ENCODE data around the gene IPCEF1. TPM values are rescaled to one million over a fixed set of nuclear protein-coding genes. Genes with fewer than 3 reads are reported as not detected.

The IPCEF1 gene
- total and polyA plus RNA-seq, 4 donors: 0.85 to 18.1 (median 3.6) TPM

- H3K4me3 ChIP-seq: no peak overlapping the region
- H3K27ac ChIP-seq (ENCODE audit: low read depth in 1 of 2, low read length in 1 of 2): no peak overlapping the region
- H3K27me3 ChIP-seq (ENCODE audit: control insufficient read depth in 3 of 3, insufficient read depth in 3 of 3, low read length in 2 of 3): no peaks in the 10 kb centered on the region
- H3K4me1 ChIP-seq (ENCODE audit: control insufficient read depth in 5 of 5, insufficient read depth in 5 of 5, low read length in 5 of 5): no peaks in the 10 kb centered on the region
- H3K9me3 ChIP-seq (ENCODE audit: control insufficient read depth in 4 of 4, insufficient read depth in 3 of 4, low read length in 3 of 4): no peaks in the 10 kb centered on the region
- no peaks in the 10 kb centered on the region for H3K36me3 ChIP-seq (ENCODE audit: control insufficient read depth in 4 of 4, insufficient read depth in 4 of 4, low read length in 4 of 4)
- no peak for ATAC-seq (ENCODE audit: insufficient read depth, low FRiP score)
- no peak for TF ChIP-seq CTCF (IDR thresholded peaks at IDR 0.05; ENCODE audit: control extremely low read depth, extremely low read depth)
- no peak for DNase-seq
- no peak overlapping the region for H3K9ac ChIP-seq (ENCODE audit: insufficient read depth in 1 of 2, low read length in 2 of 2)
- 71 to 77% methylated on average over 2 of the region's 2 CpGs for WGBS, 2 donors
Measured at GRCh38 chr6:154238831-154239230, 117.8 kb downstream of the IPCEF1 start.

- Histone ChIP-seq H3K4me3 (no peak overlapping the region), H3K27ac (ENCODE audit: low read depth in 1 of 2, low read length in 1 of 2) (no peak overlapping the region), H3K27me3 (ENCODE audit: control insufficient read depth in 3 of 3, insufficient read depth in 3 of 3, low read length in 2 of 3) (no peaks in the 10 kb centered on the region), H3K36me3 (ENCODE audit: control insufficient read depth in 4 of 4, insufficient read depth in 4 of 4, low read length in 4 of 4) (no peaks in the 10 kb centered on the region), H3K9ac (ENCODE audit: insufficient read depth in 1 of 2, low read length in 2 of 2) (no peak overlapping the region), H3K4me1 (ENCODE audit: control insufficient read depth in 5 of 5, insufficient read depth in 5 of 5, low read length in 5 of 5) (no peaks in the 10 kb centered on the region), H3K9me3 (ENCODE audit: control insufficient read depth in 4 of 4, insufficient read depth in 3 of 4, low read length in 3 of 4) (no peaks in the 10 kb centered on the region)
- no peak for TF ChIP-seq CTCF (IDR thresholded peaks at IDR 0.05; ENCODE audit: control extremely low read depth, extremely low read depth)
- DNase-seq (no peak), ATAC-seq (ENCODE audit: insufficient read depth, low FRiP score) (no peak)
- WGBS, 2 donors: 83 to 91% methylated on average over 4 of the region's 4 CpGs
Measured at GRCh38 chr6:154236646-154237301, 119.8 kb downstream of the IPCEF1 start.

GRCh38 chr6:154234019-154234772 lies 122.4 kb downstream of the IPCEF1 start:
- Histone ChIP-seq H3K9ac (ENCODE audit: insufficient read depth in 1 of 2, low read length in 2 of 2) (no peak overlapping the region), H3K36me3 (ENCODE audit: control insufficient read depth in 4 of 4, insufficient read depth in 4 of 4, low read length in 4 of 4) (no peaks in the 10 kb centered on the region), H3K4me1 (ENCODE audit: control insufficient read depth in 5 of 5, insufficient read depth in 5 of 5, low read length in 5 of 5) (no peaks in the 10 kb centered on the region), H3K4me3 (no peak overlapping the region), H3K27ac (ENCODE audit: low read depth in 1 of 2, low read length in 1 of 2) (no peak overlapping the region), H3K9me3 (ENCODE audit: control insufficient read depth in 4 of 4, insufficient read depth in 3 of 4, low read length in 3 of 4) (no peaks in the 10 kb centered on the region), H3K27me3 (ENCODE audit: control insufficient read depth in 3 of 3, insufficient read depth in 3 of 3, low read length in 2 of 3) (no peaks in the 10 kb centered on the region)
- TF ChIP-seq CTCF (IDR thresholded peaks at IDR 0.05; ENCODE audit: control extremely low read depth, extremely low read depth): no peak
- DNase-seq (no peak), ATAC-seq (ENCODE audit: insufficient read depth, low FRiP score) (no peak)
- WGBS, 2 donors: 70 to 72% methylated on average over 4 of the region's 4 CpGs
